Trophoblast cell (in vitro differentiated cells and primary cell): ENCODE results near the gene NANOS3.
A peak's percentile ranks its signal among the peaks of the same experiment; 100 is the strongest.

Source experiments
- DNase-seq, 2 donors: peaks; one replicate each; pipeline ENCODE4 v3.0.0-alpha.2; 2016
- H2AFZ ChIP-seq: 2 replicates; pipeline ENCODE4 v1.6.1; 2013; ENCODE audit warnings: low read length, moderate library complexity, mild to moderate bottlenecking; ENCODE audit not compliant: insufficient read depth, poor library complexity
- H2AK5ac ChIP-seq: 2 replicates; pipeline ENCODE4 v1.6.1; 2013; ENCODE audit warnings: mild to moderate bottlenecking, low read length
- H2BK120ac ChIP-seq: 2 replicates; pipeline ENCODE4 v1.6.1; 2013; ENCODE audit warnings: low read length, mild to moderate bottlenecking, moderate library complexity; ENCODE audit not compliant: insufficient read depth, poor library complexity
- H2BK12ac ChIP-seq: 2 replicates; pipeline ENCODE4 v1.6.1; 2013; ENCODE audit warnings: mild to moderate bottlenecking, low read length, moderate library complexity
- H2BK5ac ChIP-seq: 2 replicates; pipeline ENCODE4 v1.6.1; 2013; ENCODE audit warnings: low read length, low read depth, moderate library complexity, mild to moderate bottlenecking; ENCODE audit not compliant: poor library complexity
- H3K14ac ChIP-seq: 2 replicates; pipeline ENCODE4 v1.6.1; 2013; ENCODE audit warnings: mild to moderate bottlenecking, low read length
- H3K18ac ChIP-seq: 2 replicates; pipeline ENCODE4 v1.6.1; 2013; ENCODE audit warnings: mild to moderate bottlenecking, low read length
- H3K23ac ChIP-seq: 2 replicates; pipeline ENCODE4 v1.6.1; 2013; ENCODE audit warnings: low read length
- H3K27ac ChIP-seq: 2 replicates; pipeline ENCODE4 v1.5.1; 2013; ENCODE audit warnings: low read depth, mild to moderate bottlenecking, inconsistent platforms, low read length, moderate library complexity
- H3K27me3 ChIP-seq: 2 replicates; pipeline ENCODE4 v1.6.1; 2013; ENCODE audit warnings: inconsistent platforms, mild to moderate bottlenecking, low read length, moderate library complexity; ENCODE audit not compliant: insufficient read depth
- H3K36me3 ChIP-seq, 2 experiments: 1 replicate in 1 of 2; 2 replicates in 1 of 2; pipeline ENCODE4 v1.6.1; 2013; ENCODE audit warnings: low read length in 2 of 2, mild to moderate bottlenecking in 2 of 2, moderate library complexity in 1 of 2; ENCODE audit not compliant: insufficient read depth in 2 of 2, control insufficient read depth in 1 of 2
- H3K4ac ChIP-seq: 2 replicates; pipeline ENCODE4 v1.6.1; 2013; ENCODE audit warnings: low read depth, mild to moderate bottlenecking, low read length, moderate library complexity
- H3K4me1 ChIP-seq, 2 experiments: 1 replicate in 1 of 2; 2 replicates in 1 of 2; pipeline ENCODE4 v1.6.1; 2013; ENCODE audit warnings: low read length in 2 of 2, mild to moderate bottlenecking in 2 of 2, moderate library complexity in 1 of 2; ENCODE audit not compliant: insufficient read depth in 2 of 2, control insufficient read depth in 1 of 2
- H3K4me2 ChIP-seq: 2 replicates; pipeline ENCODE4 v1.6.1; 2013; ENCODE audit warnings: inconsistent platforms, mild to moderate bottlenecking, low read length, moderate library complexity
- H3K4me3 ChIP-seq: 2 replicates; pipeline ENCODE4 v1.5.1; 2013; ENCODE audit warnings: mild to moderate bottlenecking, low read depth, low read length, inconsistent platforms
- H3K79me1 ChIP-seq: one replicate; pipeline ENCODE4 v1.6.1; 2013; ENCODE audit warnings: low read length
- H3K79me2 ChIP-seq: 2 replicates; pipeline ENCODE4 v1.6.1; 2013; ENCODE audit warnings: low read length, mild to moderate bottlenecking; ENCODE audit not compliant: control insufficient read depth, insufficient read depth, poor library complexity
- H3K9ac ChIP-seq: 2 replicates; pipeline ENCODE4 v1.6.1; 2013; ENCODE audit warnings: mild to moderate bottlenecking, low read length
- H3K9me3 ChIP-seq: 2 replicates; pipeline ENCODE4 v1.6.1; 2013; ENCODE audit warnings: low read depth, mild to moderate bottlenecking, control low read depth, inconsistent platforms, low read length; ENCODE audit not compliant: insufficient read depth
- H4K12ac ChIP-seq: 2 replicates; pipeline ENCODE4 v1.6.1; 2013; ENCODE audit warnings: low read depth, mild to moderate bottlenecking, low read length, moderate library complexity
- H4K8ac ChIP-seq: 2 replicates; pipeline ENCODE4 v1.6.1; 2013; ENCODE audit warnings: low read depth, mild to moderate bottlenecking, low read length, moderate library complexity
- H4K91ac ChIP-seq: one replicate; pipeline ENCODE4 v1.6.1; 2013; ENCODE audit warnings: low read depth, mild to moderate bottlenecking, low read length, moderate library complexity
- WGBS: extraction: QIAGEN DNeasy Blood & Tissue Kit; methylation state at CpG from one replicate; pipeline ENCODE4 v1.1.7; 2013; ENCODE audit warnings: missing lambda C conversion rate; ENCODE audit not compliant: insufficient read length, insufficient coverage; ENCODE audit errors: extremely low coverage; 5-methylcytosine and 5-hydroxymethylcytosine counted together

NANOS3 gene

GRCh38 chr19:13861714-13862531 is 15.0 kb upstream of the NANOS3 start:
- DNase-seq: peak; percentile 89 to 94
- H3K23ac ChIP-seq: no peak overlapping the region
- H3K79me1 ChIP-seq: peaks cover 20% of the 10 kb centered on the region
- peak overlapping the region; percentile 86 for H3K4me2 ChIP-seq
- H3K18ac ChIP-seq: peak overlapping the region; percentile 97
- peak overlapping the region; percentile 100 for H2AK5ac ChIP-seq
- H3K9me3 ChIP-seq: peaks cover 2% of the 10 kb centered on the region
- peak overlapping the region; percentile 100 for H2BK120ac ChIP-seq
- H4K8ac ChIP-seq: peak overlapping the region; percentile 96
- no peak overlapping the region for H3K4me3 ChIP-seq
- peak overlapping the region; percentile 97 for H4K12ac ChIP-seq
- peaks cover 14 to 16% of the 10 kb centered on the region in 2 experiments for H3K4me1 ChIP-seq
- peak overlapping the region; percentile 89 for H3K27ac ChIP-seq
- peak overlapping the region; percentile 78 for H3K9ac ChIP-seq
- H4K91ac ChIP-seq: peak overlapping the region; percentile 100
- peak overlapping the region; percentile 98 for H3K14ac ChIP-seq
- WGBS: no CpG with 5 or more reads among the region's 27 CpGs
- peaks cover 6% of the 10 kb centered on the region for H3K27me3 ChIP-seq
- peak overlapping the region; percentile 95 for H3K4ac ChIP-seq
- peaks cover 8% of the 10 kb centered on the region for H3K79me2 ChIP-seq
- peak overlapping the region; percentile 79 for H2AFZ ChIP-seq
- no peaks in the 10 kb centered on the region for H3K36me3 ChIP-seq
- H2BK5ac ChIP-seq: peak overlapping the region; percentile 98
- peak overlapping the region; percentile 95 for H2BK12ac ChIP-seq

GRCh38 chr19:13864046-13864666 is 12.8 kb upstream of the NANOS3 start:
- Histone ChIP-seq H3K9me3 (peaks cover 2% of the 10 kb centered on the region), H3K4me2 (peak overlapping the region; percentile 52), H3K4me1 (peaks cover 13 to 16% of the 10 kb centered on the region in 2 experiments), H4K8ac (no peak overlapping the region), H3K9ac (no peak overlapping the region), H2BK5ac (no peak overlapping the region), H3K36me3 (no peaks in the 10 kb centered on the region), H3K27ac (no peak overlapping the region), H4K91ac (no peak overlapping the region), H2AK5ac (no peak overlapping the region), H3K18ac (no peak overlapping the region), H3K14ac (no peak overlapping the region), H3K23ac (no peak overlapping the region), H3K79me2 (peaks cover 8% of the 10 kb centered on the region), H2AFZ (no peak overlapping the region), H3K79me1 (peaks cover 16% of the 10 kb centered on the region), H4K12ac (no peak overlapping the region), H2BK120ac (no peak overlapping the region), H3K4me3 (no peak overlapping the region), H3K27me3 (peaks cover 6% of the 10 kb centered on the region), H2BK12ac (no peak overlapping the region), H3K4ac (no peak overlapping the region)
- WGBS: no CpG with 5 or more reads among the region's 13 CpGs
- no peak for DNase-seq

GRCh38 chr19:13864667-13865570 is 12.0 kb upstream of the NANOS3 start:
- Histone ChIP-seq H4K12ac (no peak overlapping the region), H3K4me1 (peaks cover 10 to 12% of the 10 kb centered on the region in 2 experiments), H2BK12ac (no peak overlapping the region), H3K27me3 (peaks cover 6% of the 10 kb centered on the region), H3K79me1 (peaks cover 11% of the 10 kb centered on the region), H4K91ac (peak overlapping the region; percentile 65), H2AFZ (peak overlapping the region; percentile 30), H3K18ac (peak overlapping the region; percentile 77), H4K8ac (peak overlapping the region; percentile 33), H2AK5ac (peak overlapping the region; percentile 0), H3K14ac (peak overlapping the region; percentile 6), H3K4me3 (peak overlapping the region; percentile 73), H3K27ac (no peak overlapping the region), H3K23ac (no peak overlapping the region), H2BK120ac (peak overlapping the region; percentile 0), H3K4ac (no peak overlapping the region), H3K36me3 (no peaks in the 10 kb centered on the region), H3K9me3 (peaks cover 2% of the 10 kb centered on the region), H3K9ac (no peak overlapping the region), H2BK5ac (no peak overlapping the region), H3K79me2 (peaks cover 8% of the 10 kb centered on the region), H3K4me2 (peak overlapping the region; percentile 79)
- no CpG with 5 or more reads among the region's 113 CpGs for WGBS
- no peak for DNase-seq
